Thymus (tissue), 14 donors: Measurements from ENCODE around the gene UBE2E2. TPM values are rescaled to one million over a fixed set of nuclear protein-coding genes. Genes with fewer than 3 reads are reported as not detected.

Experiments used
- DNase-seq, 9 donors: peaks; one replicate each; pipeline ENCODE4 v3.0.0-alpha.2; 2013; ENCODE audit warnings: low spot score in 9 of 9, low read depth in 6 of 9, missing footprints in 1 of 9
- H3K27ac ChIP-seq, 2 donors: one replicate each; pipeline ENCODE4 v1.5.1; 2013; ENCODE audit warnings: control low read depth in 1 of 2, low read depth in 1 of 2, low read length in 1 of 2, mild to moderate bottlenecking in 1 of 2, moderate library complexity in 1 of 2
- H3K27me3 ChIP-seq, 2 donors: one replicate each; pipeline ENCODE4 v1.5.1; 2013; ENCODE audit warnings: low read length in 1 of 2; ENCODE audit not compliant: control insufficient read depth in 2 of 2, insufficient read depth in 1 of 2
- H3K36me3 ChIP-seq, 2 donors: one replicate each; pipeline ENCODE4 v1.5.1; 2013; ENCODE audit warnings: low read length in 1 of 2, mild to moderate bottlenecking in 1 of 2, moderate library complexity in 1 of 2; ENCODE audit not compliant: control insufficient read depth in 2 of 2, insufficient read depth in 2 of 2
- H3K4me1 ChIP-seq, 2 donors: one replicate each; pipeline ENCODE4 v1.5.1; 2013; ENCODE audit warnings: low read length in 2 of 2; ENCODE audit not compliant: control insufficient read depth in 2 of 2, insufficient read depth in 2 of 2
- H3K4me3 ChIP-seq, 2 donors: one replicate each; pipeline ENCODE4 v1.5.1; 2013; ENCODE audit warnings: low read length in 2 of 2, control low read depth in 1 of 2, mild to moderate bottlenecking in 1 of 2
- H3K9me3 ChIP-seq, 2 donors: one replicate each; pipeline ENCODE4 v1.5.1; 2013; ENCODE audit warnings: low read length in 1 of 2, mild to moderate bottlenecking in 1 of 2; ENCODE audit not compliant: control insufficient read depth in 2 of 2, insufficient read depth in 1 of 2
- WGBS: extraction: QIAGEN DNeasy Blood & Tissue Kit; methylation state at CpG from one replicate; pipeline ENCODE4 v1.1.7; 2013; 5-methylcytosine and 5-hydroxymethylcytosine counted together
- long read RNA-seq, 10 donors: transcript quantifications; one replicate each; lab custom pipeline, GENCODE V29; 2026
- polyA plus RNA-seq: library from polyadenylated mRNA; stranded (reverse); fragments of 200-250 nt; gene quantifications from one replicate; pipeline ENCODE4 v1.2.3, GENCODE V29; 2013
- total RNA-seq: library from RNA; stranded (reverse); fragments of 120-200 nt; gene quantifications from one replicate; pipeline ENCODE4 v1.2.4, GENCODE V29; 2013
- donor health status: healthy.

Gene UBE2E2
- total RNA-seq (35.5 TPM), polyA plus RNA-seq (32.9 TPM)
- long read RNA-seq, donor 1 = 0 reads
- long read RNA-seq, donor 2, partial matches to known transcripts = 39 of 40 reads
- long read RNA-seq, donor 2, other reads (novel, unspliced or antisense) = 0 of 40 reads
- long read RNA-seq, donor 3, partial matches to known transcripts = 69 of 70 reads
- long read RNA-seq, donor 3, other reads (novel, unspliced or antisense) = 0 of 70 reads
- long read RNA-seq, donor 4, partial matches to known transcripts = 26 of 26 reads
- long read RNA-seq, donor 4, other reads (novel, unspliced or antisense) = 0 of 26 reads
- long read RNA-seq, donor 5, partial matches to known transcripts = 82 of 82 reads
- long read RNA-seq, donor 5, other reads (novel, unspliced or antisense) = 0 of 82 reads
- long read RNA-seq, donor 6, partial matches to known transcripts = 16 of 16 reads
- long read RNA-seq, donor 6, other reads (novel, unspliced or antisense) = 0 of 16 reads
- long read RNA-seq, donor 7, partial matches to known transcripts = 46 of 46 reads
- long read RNA-seq, donor 7, other reads (novel, unspliced or antisense) = 0 of 46 reads
- long read RNA-seq, donor 8, partial matches to known transcripts = 23 of 23 reads
- long read RNA-seq, donor 8, other reads (novel, unspliced or antisense) = 0 of 23 reads
- long read RNA-seq, donor 9, partial matches to known transcripts = 36 of 37 reads
- long read RNA-seq, donor 9, other reads (novel, unspliced or antisense) = 0 of 37 reads
- long read RNA-seq, donor 10, partial matches to known transcripts = 47 of 47 reads
- long read RNA-seq, donor 10, other reads (novel, unspliced or antisense) = 0 of 47 reads

DNA sequence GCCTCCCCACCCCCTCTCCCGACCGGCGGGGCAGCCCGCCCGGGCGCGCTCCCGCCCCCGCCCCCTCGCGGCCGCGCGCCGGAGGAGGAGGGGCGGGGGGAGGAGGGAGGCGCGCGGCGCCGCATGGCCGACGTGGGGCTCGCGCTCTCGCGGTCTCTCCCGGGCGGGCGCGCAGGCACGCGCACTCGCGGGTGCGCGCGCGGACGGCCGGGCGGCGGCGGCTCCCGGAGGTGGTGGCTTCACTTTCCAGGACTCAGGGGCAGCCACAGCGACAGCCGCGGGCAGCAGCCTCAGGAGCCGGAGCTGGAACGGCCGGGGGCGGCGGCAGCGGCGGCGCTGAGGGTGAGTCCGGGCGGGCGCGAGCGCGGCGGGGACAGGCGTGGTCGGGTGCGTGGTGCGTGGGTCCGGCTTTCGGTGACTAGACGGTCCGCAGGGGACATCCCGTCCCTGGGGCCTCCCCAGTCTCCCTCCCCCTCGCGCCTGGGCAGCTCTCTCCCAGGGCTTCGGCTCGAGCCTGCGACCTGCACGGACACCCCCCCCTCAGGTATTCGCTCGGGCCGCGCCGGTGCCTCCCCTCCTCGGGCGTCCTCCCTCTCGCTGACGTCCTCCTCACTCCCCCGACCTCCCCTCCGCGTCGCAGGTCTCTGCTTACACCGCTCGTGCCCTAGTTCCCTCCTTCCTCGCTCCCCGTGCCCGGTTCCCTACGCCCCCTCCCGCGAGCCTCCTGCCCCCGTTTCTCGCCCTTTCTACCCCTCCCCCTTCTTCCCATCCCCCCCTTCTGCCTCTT, at the start of gene UBE2E2:
Gene UBE2E2 (plus strand): TSS at position 407 of the 787 bp plus-strand sequence.
- DNase-seq = peak; percentile 31 to 87 (median 71)
- WGBS = under 1% methylated on average over 101 of the region's 101 CpGs

DNA sequence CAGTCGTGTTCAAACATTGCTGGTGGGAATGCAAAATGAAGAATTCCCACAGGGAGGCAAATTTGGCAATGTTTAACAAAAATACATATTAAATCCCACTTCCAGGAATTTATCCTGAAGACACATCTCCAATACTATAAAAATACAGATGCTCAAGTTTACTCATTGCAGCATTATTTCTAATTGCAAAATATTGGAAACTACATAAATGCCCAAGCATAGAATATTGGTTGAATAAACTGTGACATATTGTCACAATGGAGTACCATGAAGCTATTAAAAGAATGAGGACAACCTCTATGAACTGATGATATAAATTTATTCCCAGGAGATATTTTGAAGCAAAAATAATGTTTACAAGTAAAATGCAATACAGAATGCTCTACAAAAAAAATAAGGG, 49.7 kb upstream of the UBE2E2 start:
- no peaks in the 10 kb centered on the region for H3K4me1 ChIP-seq
- no peak overlapping the region for H3K4me3 ChIP-seq
- no peaks in the 10 kb centered on the region for H3K9me3 ChIP-seq
- no peaks in the 10 kb centered on the region for H3K27me3 ChIP-seq
- no peaks in the 10 kb centered on the region for H3K36me3 ChIP-seq
- 100% methylated on average over 1 of the region's 1 CpG for WGBS
- H3K27ac ChIP-seq = no peak overlapping the region
- no peak for DNase-seq

More for the DNA sequence above, at the start of gene UBE2E2:
- Histone ChIP-seq H3K9me3 (no peaks in the 10 kb centered on the region), H3K27me3 (peaks cover 0 to 6% of the 10 kb centered on the region in 2 donors), H3K4me3 (peak within 1 kb of the TSS; percentile 82 to 99), H3K36me3 (no peaks in the 10 kb centered on the region), H3K27ac (peak within 1 kb of the TSS; percentile 62 to 85), H3K4me1 (peaks cover 6 to 9% of the 10 kb centered on the region in 2 donors)

DNA sequence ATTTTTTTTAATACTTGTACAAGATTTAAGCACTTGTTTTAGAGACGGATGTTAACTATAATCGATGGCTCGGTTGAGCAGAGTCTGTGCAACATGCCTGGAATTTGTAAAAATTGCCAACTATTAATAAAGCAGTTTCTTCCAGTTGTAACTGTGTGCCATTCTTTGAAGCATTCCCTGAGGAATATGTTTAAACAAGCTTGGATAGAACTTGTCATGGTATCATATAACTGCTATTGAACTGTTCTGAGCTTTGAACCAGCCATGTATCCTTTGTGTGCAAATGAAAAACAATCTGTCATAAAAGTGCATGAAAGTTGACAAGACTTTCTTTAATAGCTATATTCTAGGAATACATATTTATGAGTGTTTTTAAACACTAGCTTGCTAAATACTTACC, 45.8 kb upstream of the UBE2E2 start:
- no peaks in the 10 kb centered on the region for H3K9me3 ChIP-seq
- 93% methylated on average over 3 of the region's 3 CpGs for WGBS

DNA sequence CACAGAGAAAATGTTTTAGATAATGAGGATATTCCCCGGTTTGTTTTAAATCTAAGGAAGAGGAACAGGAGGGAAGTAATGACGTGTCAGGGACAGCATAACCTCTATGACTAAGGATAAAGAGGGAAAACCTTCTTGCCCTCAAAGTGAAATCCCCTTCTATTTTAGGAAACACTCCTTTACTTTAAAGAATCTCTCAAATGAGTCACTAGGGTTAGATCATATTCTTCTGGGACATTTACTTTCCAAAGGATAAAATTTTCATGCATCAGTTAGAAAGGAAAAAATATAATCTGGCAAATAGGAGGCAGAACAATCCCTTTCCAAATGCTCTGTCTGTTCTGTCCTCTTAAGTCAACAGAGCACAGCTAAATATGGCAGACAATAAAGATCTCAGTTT, 43.2 kb upstream of the UBE2E2 start:
- H3K9me3 ChIP-seq = no peaks in the 10 kb centered on the region
- 88% methylated on average over 2 of the region's 2 CpGs for WGBS
- no peak for DNase-seq
- H3K4me1 ChIP-seq = no peaks in the 10 kb centered on the region
- H3K36me3 ChIP-seq = no peaks in the 10 kb centered on the region
- H3K27ac ChIP-seq = no peak overlapping the region
- no peaks in the 10 kb centered on the region for H3K27me3 ChIP-seq
- H3K4me3 ChIP-seq = no peak overlapping the region

More for the DNA sequence above, 45.8 kb upstream of the UBE2E2 start:
- no peak overlapping the region for H3K27ac ChIP-seq
- no peaks in the 10 kb centered on the region for H3K36me3 ChIP-seq
- no peaks in the 10 kb centered on the region for H3K27me3 ChIP-seq
- H3K4me1 ChIP-seq = no peaks in the 10 kb centered on the region
- no peak overlapping the region for H3K4me3 ChIP-seq
- no peak for DNase-seq

DNA sequence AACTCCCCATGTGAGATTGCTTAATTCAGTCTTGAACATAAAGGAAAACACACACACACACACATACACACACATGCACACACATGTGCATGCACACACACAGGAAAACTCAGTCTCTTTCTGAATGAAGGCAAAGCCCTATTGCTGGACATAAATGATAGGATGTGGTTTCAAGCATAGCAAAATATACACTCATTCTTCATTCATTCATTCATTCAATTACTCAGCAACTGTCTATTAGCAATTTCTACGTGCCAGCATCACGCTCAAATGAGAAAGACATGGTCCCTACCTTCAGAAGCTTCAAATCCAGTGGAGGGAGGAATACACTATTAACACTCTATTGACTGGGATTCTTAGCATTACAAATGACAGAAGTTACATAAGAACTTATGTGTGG, 41.8 kb upstream of the UBE2E2 start:
- 97% methylated on average over 2 of the region's 2 CpGs for WGBS
- Histone ChIP-seq H3K27ac (no peak overlapping the region), H3K4me3 (no peak overlapping the region), H3K27me3 (no peaks in the 10 kb centered on the region), H3K36me3 (no peaks in the 10 kb centered on the region), H3K4me1 (no peaks in the 10 kb centered on the region), H3K9me3 (no peaks in the 10 kb centered on the region)
- no peak for DNase-seq

DNA sequence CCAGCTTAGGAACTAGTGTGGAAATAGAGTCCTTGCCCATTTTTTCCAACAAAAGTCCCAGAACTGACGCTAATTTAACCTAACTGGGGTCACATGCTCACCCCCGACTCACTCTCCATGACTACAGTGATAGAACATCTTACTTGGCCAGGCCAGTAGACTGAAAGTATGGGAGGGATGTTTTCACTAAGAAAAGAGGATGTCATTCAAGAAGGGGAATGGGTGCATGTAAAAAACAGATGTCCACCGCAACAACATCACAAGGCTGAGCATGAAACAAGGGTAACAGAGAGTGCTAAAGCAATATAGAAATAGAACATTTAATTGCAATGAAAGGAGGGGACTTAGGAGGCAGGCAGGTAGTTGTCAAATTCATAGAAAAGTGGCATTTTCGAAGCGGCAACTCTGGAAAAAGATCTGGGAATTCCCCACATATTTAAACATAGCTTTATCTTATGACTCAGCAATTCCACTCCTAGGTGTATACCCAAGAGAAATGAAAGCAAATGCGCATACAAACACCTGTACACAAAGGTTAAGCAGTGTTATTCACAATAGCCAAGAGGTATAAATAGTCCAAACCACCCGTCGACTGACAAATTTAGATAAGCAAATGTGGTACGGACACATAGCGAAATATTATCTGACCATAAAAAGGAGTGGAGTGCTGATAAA, 41.1 kb upstream of the UBE2E2 start:
- WGBS = 82% methylated on average over 10 of the region's 10 CpGs
- Histone ChIP-seq H3K36me3 (no peaks in the 10 kb centered on the region), H3K9me3 (no peaks in the 10 kb centered on the region), H3K27ac (no peak overlapping the region), H3K4me3 (no peak overlapping the region), H3K27me3 (no peaks in the 10 kb centered on the region), H3K4me1 (no peaks in the 10 kb centered on the region)
- no peak for DNase-seq

DNA sequence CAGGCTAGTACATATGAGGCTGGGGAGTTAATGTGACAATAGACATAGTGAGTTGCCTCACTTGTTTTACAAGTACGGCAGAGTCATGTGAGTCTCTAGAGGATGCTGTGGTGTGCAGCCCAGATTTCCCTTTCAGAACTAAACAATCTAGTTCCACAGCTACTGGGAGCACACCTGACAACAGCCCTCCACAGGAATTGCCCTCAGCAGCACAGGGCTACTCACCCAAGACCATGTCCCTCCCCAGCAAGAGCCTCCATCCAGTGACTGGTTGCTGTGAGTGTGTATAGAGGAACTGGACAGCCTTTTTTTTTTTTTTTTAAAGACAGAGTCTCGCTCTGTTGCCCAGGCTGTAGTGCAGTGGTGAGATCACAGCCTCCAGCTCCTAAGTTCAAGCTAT, 40.2 kb upstream of the UBE2E2 start:
- Histone ChIP-seq H3K9me3 (no peaks in the 10 kb centered on the region), H3K36me3 (no peaks in the 10 kb centered on the region), H3K4me1 (no peaks in the 10 kb centered on the region), H3K27me3 (no peaks in the 10 kb centered on the region), H3K4me3 (no peak overlapping the region), H3K27ac (no peak overlapping the region)
- WGBS = 75% methylated on average over 2 of the region's 2 CpGs
- DNase-seq = no peak

DNA sequence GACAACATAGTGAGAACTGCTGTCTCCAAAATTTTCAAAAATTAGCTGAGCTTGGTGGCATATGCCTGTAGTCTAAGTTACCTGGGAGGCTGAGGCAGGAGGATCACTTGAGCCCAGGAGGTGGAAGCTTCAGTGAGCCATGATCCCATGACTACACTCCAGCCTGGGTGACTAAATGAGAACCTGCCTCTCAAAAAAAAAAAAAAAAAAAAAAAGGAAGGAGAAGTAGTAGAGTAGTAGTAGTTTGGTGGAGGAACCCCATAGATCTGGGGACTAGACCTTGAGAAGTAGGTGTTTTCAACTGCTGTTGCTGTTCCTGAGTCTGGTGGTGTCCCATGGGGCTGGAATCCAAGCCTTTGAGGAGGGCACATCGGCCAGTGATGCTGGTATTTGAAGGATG, 38.4 kb upstream of the UBE2E2 start:
- H3K9me3 ChIP-seq = no peaks in the 10 kb centered on the region
- H3K4me1 ChIP-seq = no peaks in the 10 kb centered on the region
- H3K36me3 ChIP-seq = no peaks in the 10 kb centered on the region
- no peaks in the 10 kb centered on the region for H3K27me3 ChIP-seq
- no peak overlapping the region for H3K27ac ChIP-seq
- 94% methylated on average over 1 of the region's 1 CpG for WGBS
- no peak for DNase-seq
- no peak overlapping the region for H3K4me3 ChIP-seq
